ENCODE results near the gene SLC1A3. TPM values are rescaled to one million over a fixed set of nuclear protein-coding genes. Genes with fewer than 3 reads are reported as not detected.

SLC1A3 gene
- total RNA-seq, 1 experiment from 2014 or later, result 18.6 TPM

DNA sequence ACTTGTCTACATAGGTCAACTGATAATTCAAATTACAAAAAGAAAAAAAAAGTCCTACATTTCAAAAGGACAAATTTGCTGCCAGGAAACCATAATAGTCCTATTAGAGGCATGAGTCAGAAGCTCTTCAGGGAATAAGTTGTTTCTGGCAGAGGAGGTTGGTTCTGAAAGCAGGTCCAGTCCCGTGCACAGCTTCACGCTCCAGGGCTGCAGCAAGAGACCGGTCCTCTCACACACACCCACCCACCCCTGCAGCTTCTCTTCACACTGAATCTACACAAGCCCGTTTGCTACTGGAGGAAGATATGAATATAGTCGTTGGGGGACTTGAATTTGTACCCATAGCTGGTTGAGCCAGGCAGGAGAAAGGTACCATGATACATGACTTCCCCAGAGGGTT lies 36.9 kb upstream of the SLC1A3 start:
- Histone ChIP-seq H3K79me1 (ENCODE audit: insufficient read depth, low read depth, low read length, poor library complexity, severe bottlenecking) (no peaks in the 10 kb centered on the region), H3K4ac (ENCODE audit: low read depth, low read length) (no peak overlapping the region), H3K79me2 (ENCODE audit: insufficient read depth, low read length) (no peaks in the 10 kb centered on the region), H3K56ac (ENCODE audit: insufficient read length, low read depth, low read length) (no peak overlapping the region), H2BK12ac (ENCODE audit: insufficient read length, low read depth, low read length) (no peak overlapping the region), H4K91ac (ENCODE audit: insufficient read length, low read depth, low read length) (no peak overlapping the region), H3K4me1 (ENCODE audit: insufficient read depth, low read length) (no peaks in the 10 kb centered on the region), H3K9me3 (ENCODE audit: control insufficient read depth, low read depth, low read length) (no peaks in the 10 kb centered on the region), H2BK120ac (ENCODE audit: low read depth, low read length, poor library complexity, severe bottlenecking) (no peak overlapping the region), H2AK5ac (ENCODE audit: insufficient read length, low read length) (no peak overlapping the region), H4K5ac (ENCODE audit: insufficient read length, low read depth, low read length) (no peak overlapping the region), H4K20me1 (ENCODE audit: control insufficient read depth, insufficient read depth, insufficient read length) (no peaks in the 10 kb centered on the region), H3T11ph (ENCODE audit: low read length) (no peak overlapping the region), H2BK20ac (ENCODE audit: low read depth, low read length, poor library complexity, severe bottlenecking) (no peak overlapping the region), H3K27me3 (ENCODE audit: insufficient read depth, low read length) (no peaks in the 10 kb centered on the region), H3K23ac (ENCODE audit: insufficient read length, low read depth, low read length) (no peak overlapping the region), H3K27ac (ENCODE audit: insufficient read length, low read depth, low read length) (no peak overlapping the region), H3K9ac (ENCODE audit: extremely low read depth, insufficient read length, low read length) (no peak overlapping the region), H3K4me2 (ENCODE audit: insufficient read depth, insufficient read length, low read length) (no peak overlapping the region), H4K8ac (replicated peaks; ENCODE audit: insufficient read length, low read depth, low read length) (no peak overlapping the region), H2BK15ac (ENCODE audit: low read depth, low read length) (no peak overlapping the region), H2BK5ac (ENCODE audit: insufficient read length, low read length) (no peak overlapping the region), H3K23me2 (ENCODE audit: insufficient read length, low read depth, low read length, poor library complexity, severe bottlenecking) (no peaks in the 10 kb centered on the region), H2AFZ (ENCODE audit: low read length) (no peak overlapping the region), H3K18ac (ENCODE audit: insufficient read length, low read depth, low read length) (no peak overlapping the region), H3K14ac (ENCODE audit: insufficient read depth, low read length) (no peak overlapping the region)
- Mint-ChIP-seq H3K4me1 (no peaks in the 10 kb centered on the region), H3K27ac (no peak overlapping the region), H3K4me3 (no peak overlapping the region), H3K9me3 (no peaks in the 10 kb centered on the region), H3K36me3 (ENCODE audit: insufficient read depth in 1 of 3, low read depth in 3 of 3) (no peaks in the 10 kb centered on the region), H3K27me3 (ENCODE audit: low read depth) (no peaks in the 10 kb centered on the region)
- no CpG with 5 or more reads among the region's 5 CpGs for WGBS (ENCODE audit: extremely low coverage, insufficient read length, low lambda C conversion rate)
- no peak for DNase-seq
- TF ChIP-seq CTCF (conservative IDR thresholded peaks at IDR 0.05), result no peak

Data from H9 (cell line).